ENCODE data around the gene PSMB11. TPM values are rescaled to one million over a fixed set of nuclear protein-coding genes. Genes with fewer than 3 reads are reported as not detected.
A peak's percentile ranks its signal among the peaks of the same experiment; 100 is the strongest.

Gene PSMB11
- total RNA-seq, 1 experiment from 2014 or later = not detected

- H3K27me3 ChIP-seq = no peaks in the 10 kb centered on the region
- H3K4me1 ChIP-seq = no peaks in the 10 kb centered on the region
Observed at GRCh38 chr14:23023795-23024152, 18.2 kb upstream of the PSMB11 start.

GRCh38 chr14:23024612-23025075 is 17.4 kb upstream of the PSMB11 start:
- DNase-seq = no peak
- Histone ChIP-seq H3K4me3 (no peak overlapping the region), H3K4me1 (no peaks in the 10 kb centered on the region), H3K36me3 (peaks cover 35% of the 10 kb centered on the region), H3K27me3 (no peaks in the 10 kb centered on the region), H3K9me3 (replicated peaks) (no peaks in the 10 kb centered on the region), H3K27ac (no peak overlapping the region)

More at GRCh38 chr14:23023795-23024152, 18.2 kb upstream of the PSMB11 start:
- Histone ChIP-seq H3K9me3 (replicated peaks) (no peaks in the 10 kb centered on the region), H3K4me3 (no peak overlapping the region), H3K27ac (no peak overlapping the region), H3K36me3 (peaks cover 28% of the 10 kb centered on the region)
- DNase-seq = no peak

GRCh38 chr14:23025151-23025814 is 16.7 kb upstream of the PSMB11 start:
- Histone ChIP-seq H3K4me1 (no peaks in the 10 kb centered on the region), H3K27me3 (no peaks in the 10 kb centered on the region), H3K27ac (no peak overlapping the region), H3K9me3 (replicated peaks) (no peaks in the 10 kb centered on the region), H3K4me3 (no peak overlapping the region), H3K36me3 (peaks cover 41% of the 10 kb centered on the region)
- DNase-seq = no peak

GRCh38 chr14:23028799-23029198 is 13.2 kb upstream of the PSMB11 start:
- Histone ChIP-seq H3K9me3 (replicated peaks) (no peaks in the 10 kb centered on the region), H3K4me1 (no peaks in the 10 kb centered on the region), H3K27ac (no peak overlapping the region), H3K36me3 (peaks cover 72% of the 10 kb centered on the region), H3K4me3 (no peak overlapping the region), H3K27me3 (no peaks in the 10 kb centered on the region)
- no peak for DNase-seq

- no peak for DNase-seq
- Histone ChIP-seq H3K27ac (no peak overlapping the region), H3K9me3 (replicated peaks) (no peaks in the 10 kb centered on the region), H3K4me3 (no peak overlapping the region), H3K36me3 (peaks cover 66% of the 10 kb centered on the region), H3K27me3 (no peaks in the 10 kb centered on the region), H3K4me1 (peaks cover 4% of the 10 kb centered on the region; the same call in 1 of the 2 replicates)
Observed at GRCh38 chr14:23030936-23031335, 11.1 kb upstream of the PSMB11 start.

GRCh38 chr14:23033251-23033727 is 8.7 kb upstream of the PSMB11 start:
- Histone ChIP-seq H3K4me3 (peak overlapping the region; percentile 84), H3K27ac (no peak overlapping the region), H3K27me3 (no peaks in the 10 kb centered on the region), H3K4me1 (peaks cover 4% of the 10 kb centered on the region; the same call in 1 of the 2 replicates), H3K36me3 (peaks cover 50% of the 10 kb centered on the region), H3K9me3 (replicated peaks) (no peaks in the 10 kb centered on the region)
- DNase-seq = no peak

GRCh38 chr14:23033801-23034497 is 8.1 kb upstream of the PSMB11 start:
- H3K36me3 ChIP-seq = peaks cover 44% of the 10 kb centered on the region
- DNase-seq = peak; percentile 10 to 33
- peak overlapping the region; percentile 96 for H3K27ac ChIP-seq

GRCh38 chr14:23034498-23035302 is 7.3 kb upstream of the PSMB11 start, which contains the start of gene PSMB5:
PSMB5 (minus strand) TSS chr14:23034900; CDS start chr14:23034881, 19 bp downstream.
- Histone ChIP-seq H3K4me1 (peaks cover 4% of the 10 kb centered on the region; the same call in 1 of the 2 replicates), H3K36me3 (peaks cover 39% of the 10 kb centered on the region), H3K4me3 (peak within 1 kb of the TSS; percentile 84), H3K27me3 (no peaks in the 10 kb centered on the region), H3K27ac (peak within 1 kb of the TSS; percentile 96), H3K9me3 (replicated peaks) (no peaks in the 10 kb centered on the region)
- peak; percentile 92 to 96 for DNase-seq

More at GRCh38 chr14:23033801-23034497, 8.1 kb upstream of the PSMB11 start:
- Histone ChIP-seq H3K27me3 (no peaks in the 10 kb centered on the region), H3K4me1 (peaks cover 4% of the 10 kb centered on the region; the same call in 1 of the 2 replicates), H3K9me3 (replicated peaks) (no peaks in the 10 kb centered on the region), H3K4me3 (peak overlapping the region; percentile 84)

- H3K9me3 ChIP-seq (replicated peaks) = no peaks in the 10 kb centered on the region
- peak overlapping the region; percentile 84 for H3K4me3 ChIP-seq
- H3K4me1 ChIP-seq = peaks cover 4% of the 10 kb centered on the region; the same call in 1 of the 2 replicates
- no peaks in the 10 kb centered on the region for H3K27me3 ChIP-seq
- peaks cover 30% of the 10 kb centered on the region for H3K36me3 ChIP-seq
- H3K27ac ChIP-seq = peak overlapping the region; percentile 96
- DNase-seq = no peak
Observed at GRCh38 chr14:23035303-23036144, 6.5 kb upstream of the PSMB11 start.

GRCh38 chr14:23040100-23040499 is 1.9 kb upstream of the PSMB11 start:
- Histone ChIP-seq H3K36me3 (no peaks in the 10 kb centered on the region), H3K4me3 (no peak overlapping the region), H3K4me1 (peaks cover 4% of the 10 kb centered on the region; the same call in 1 of the 2 replicates), H3K9me3 (replicated peaks) (no peaks in the 10 kb centered on the region), H3K27ac (no peak overlapping the region), H3K27me3 (no peaks in the 10 kb centered on the region)
- no peak for DNase-seq

- DNase-seq = no peak
- Histone ChIP-seq H3K9me3 (replicated peaks) (no peaks in the 10 kb centered on the region), H3K27me3 (no peaks in the 10 kb centered on the region), H3K4me1 (no peaks in the 10 kb centered on the region), H3K4me3 (no peak overlapping the region), H3K27ac (no peak overlapping the region), H3K36me3 (no peaks in the 10 kb centered on the region)
Observed at GRCh38 chr14:23041729-23042128, 283 bp upstream of the PSMB11 start.

GRCh38 chr14:23043145-23043544 is 1.1 kb downstream of the PSMB11 start:
- H3K4me3 ChIP-seq = no peak overlapping the region
- H3K4me1 ChIP-seq = no peaks in the 10 kb centered on the region
- no peaks in the 10 kb centered on the region for H3K36me3 ChIP-seq
- H3K27me3 ChIP-seq = no peaks in the 10 kb centered on the region
- no peak overlapping the region for H3K27ac ChIP-seq
- no peaks in the 10 kb centered on the region for H3K9me3 ChIP-seq (replicated peaks)
- DNase-seq = no peak

GRCh38 chr14:23043754-23044153 is 1.7 kb downstream of the PSMB11 start:
- H3K4me1 ChIP-seq = no peaks in the 10 kb centered on the region
- no peak overlapping the region for H3K4me3 ChIP-seq
- H3K27ac ChIP-seq = no peak overlapping the region
- H3K9me3 ChIP-seq (replicated peaks) = no peaks in the 10 kb centered on the region
- peaks cover 5% of the 10 kb centered on the region; the same call in 1 of the 2 replicates for H3K36me3 ChIP-seq
- no peaks in the 10 kb centered on the region for H3K27me3 ChIP-seq
- DNase-seq = no peak

- Histone ChIP-seq H3K36me3 (peaks cover 5% of the 10 kb centered on the region; the same call in 1 of the 2 replicates), H3K4me3 (no peak overlapping the region), H3K9me3 (replicated peaks) (no peaks in the 10 kb centered on the region), H3K4me1 (no peaks in the 10 kb centered on the region), H3K27me3 (no peaks in the 10 kb centered on the region), H3K27ac (no peak overlapping the region)
- no peak for DNase-seq
Observed at GRCh38 chr14:23044840-23045239, 2.8 kb downstream of the PSMB11 start.

All from SJCRH30 (cell line).